ENCODE measurements around the gene CNTNAP2.

CNTNAP2 gene

DNA sequence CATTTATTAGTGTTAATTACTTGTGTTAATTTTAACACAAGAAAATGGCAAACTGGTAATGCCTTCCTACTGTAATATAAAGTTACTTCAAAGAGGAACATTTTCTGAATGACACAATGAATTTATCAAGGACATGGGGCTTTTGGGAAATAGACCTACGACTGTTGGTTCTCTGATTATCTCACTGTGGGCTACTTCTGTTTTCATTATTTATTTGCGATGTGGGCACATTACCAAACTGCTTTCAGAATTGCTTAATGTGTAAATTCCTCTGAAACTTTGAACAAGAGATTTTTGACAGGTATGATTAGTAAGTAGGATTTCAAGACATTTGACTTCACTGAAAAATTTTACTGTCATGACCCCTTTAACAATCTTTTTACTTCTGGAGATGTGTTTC lies 535.6 kb downstream of the CNTNAP2 start:
- no peak overlapping the region for H3K18ac ChIP-seq (ENCODE audit: low read length)
- H3K79me1 ChIP-seq (ENCODE audit: low read length) = no peaks in the 10 kb centered on the region
- no peak overlapping the region for H3K27ac ChIP-seq (ENCODE audit: low read depth, low read length)
- H4K91ac ChIP-seq (ENCODE audit: low read depth, low read length) = no peak overlapping the region
- no peak overlapping the region for H2AK5ac ChIP-seq (ENCODE audit: low read length)
- H3K4ac ChIP-seq (ENCODE audit: low read depth, low read length) = no peak overlapping the region
- no peak overlapping the region for H2BK5ac ChIP-seq (ENCODE audit: low read depth, low read length, poor library complexity)
- no peaks in the 10 kb centered on the region for H3K27me3 ChIP-seq (ENCODE audit: insufficient read depth, low read length)
- H3K4me3 ChIP-seq (ENCODE audit: low read depth, low read length) = no peak overlapping the region
- no peak overlapping the region for H4K8ac ChIP-seq (ENCODE audit: low read depth, low read length)
- no peak overlapping the region for H3K14ac ChIP-seq (ENCODE audit: low read length)
- H3K23ac ChIP-seq (ENCODE audit: low read length) = no peak overlapping the region
- no peak overlapping the region for H2BK12ac ChIP-seq (ENCODE audit: low read length)
- no peaks in the 10 kb centered on the region for H3K79me2 ChIP-seq (ENCODE audit: control insufficient read depth, insufficient read depth, low read length, poor library complexity)
- no peak for DNase-seq
- H2AFZ ChIP-seq (ENCODE audit: insufficient read depth, low read length, poor library complexity) = no peak overlapping the region
- H3K9me3 ChIP-seq (ENCODE audit: insufficient read depth, low read depth, low read length) = no peaks in the 10 kb centered on the region
- no peak overlapping the region for H2BK120ac ChIP-seq (ENCODE audit: insufficient read depth, low read length, poor library complexity)
- H3K4me1 ChIP-seq (ENCODE audit: control insufficient read depth in 1 of 2, insufficient read depth in 2 of 2, low read length in 2 of 2) = no peaks in the 10 kb centered on the region
- no peak overlapping the region for H4K12ac ChIP-seq (ENCODE audit: low read depth, low read length)
- WGBS (ENCODE audit: extremely low coverage, insufficient coverage, insufficient read length) = no CpG with 5 or more reads among the region's 2 CpGs
- H3K9ac ChIP-seq (ENCODE audit: low read length) = no peak overlapping the region
- H3K36me3 ChIP-seq (ENCODE audit: control insufficient read depth in 1 of 2, insufficient read depth in 2 of 2, low read length in 2 of 2) = no peaks in the 10 kb centered on the region
- no peak overlapping the region for H3K4me2 ChIP-seq (ENCODE audit: low read length)

DNA sequence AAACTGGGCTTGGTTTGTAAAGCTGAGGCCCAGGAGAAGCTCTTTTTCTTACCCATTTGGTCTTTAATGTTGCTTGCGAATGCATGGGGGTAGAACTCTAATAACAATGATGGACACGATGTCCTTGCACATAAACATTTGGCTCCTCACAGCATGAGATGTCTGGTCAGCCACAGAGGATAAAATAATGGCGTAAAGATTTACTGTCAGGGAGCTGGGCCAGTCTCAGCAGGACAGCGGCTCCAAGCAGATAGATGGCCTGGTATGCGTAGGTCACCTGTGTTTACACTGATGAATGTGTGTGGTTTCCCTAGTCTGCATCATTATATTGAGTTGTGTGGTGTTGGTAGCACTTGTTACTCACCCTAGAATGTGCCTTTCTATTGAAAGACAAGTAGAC lies 537.4 kb downstream of the CNTNAP2 start:
- no peak overlapping the region for H3K18ac ChIP-seq (ENCODE audit: low read length)
- H3K4me2 ChIP-seq (ENCODE audit: low read length) = no peak overlapping the region
- no CpG with 5 or more reads among the region's 5 CpGs for WGBS (ENCODE audit: extremely low coverage, insufficient coverage, insufficient read length)
- H3K79me2 ChIP-seq (ENCODE audit: control insufficient read depth, insufficient read depth, low read length, poor library complexity) = no peaks in the 10 kb centered on the region
- no peak overlapping the region for H3K23ac ChIP-seq (ENCODE audit: low read length)
- H4K91ac ChIP-seq (ENCODE audit: low read depth, low read length) = no peak overlapping the region
- H3K4me1 ChIP-seq (ENCODE audit: control insufficient read depth in 1 of 2, insufficient read depth in 2 of 2, low read length in 2 of 2) = no peaks in the 10 kb centered on the region
- no peaks in the 10 kb centered on the region for H3K27me3 ChIP-seq (ENCODE audit: insufficient read depth, low read length)
- no peaks in the 10 kb centered on the region for H3K79me1 ChIP-seq (ENCODE audit: low read length)
- H4K8ac ChIP-seq (ENCODE audit: low read depth, low read length) = no peak overlapping the region
- no peak overlapping the region for H2BK120ac ChIP-seq (ENCODE audit: insufficient read depth, low read length, poor library complexity)
- no peak overlapping the region for H3K9ac ChIP-seq (ENCODE audit: low read length)
- no peak overlapping the region for H3K4ac ChIP-seq (ENCODE audit: low read depth, low read length)
- H2BK12ac ChIP-seq (ENCODE audit: low read length) = no peak overlapping the region
- H2AFZ ChIP-seq (ENCODE audit: insufficient read depth, low read length, poor library complexity) = no peak overlapping the region
- H2BK5ac ChIP-seq (ENCODE audit: low read depth, low read length, poor library complexity) = no peak overlapping the region
- H3K27ac ChIP-seq (ENCODE audit: low read depth, low read length) = no peak overlapping the region
- H2AK5ac ChIP-seq (ENCODE audit: low read length) = no peak overlapping the region
- H3K14ac ChIP-seq (ENCODE audit: low read length) = no peak overlapping the region
- no peak overlapping the region for H3K4me3 ChIP-seq (ENCODE audit: low read depth, low read length)
- DNase-seq = no peak
- no peaks in the 10 kb centered on the region for H3K36me3 ChIP-seq (ENCODE audit: control insufficient read depth in 1 of 2, insufficient read depth in 2 of 2, low read length in 2 of 2)
- H3K9me3 ChIP-seq (ENCODE audit: insufficient read depth, low read depth, low read length) = no peaks in the 10 kb centered on the region
- no peak overlapping the region for H4K12ac ChIP-seq (ENCODE audit: low read depth, low read length)

DNA sequence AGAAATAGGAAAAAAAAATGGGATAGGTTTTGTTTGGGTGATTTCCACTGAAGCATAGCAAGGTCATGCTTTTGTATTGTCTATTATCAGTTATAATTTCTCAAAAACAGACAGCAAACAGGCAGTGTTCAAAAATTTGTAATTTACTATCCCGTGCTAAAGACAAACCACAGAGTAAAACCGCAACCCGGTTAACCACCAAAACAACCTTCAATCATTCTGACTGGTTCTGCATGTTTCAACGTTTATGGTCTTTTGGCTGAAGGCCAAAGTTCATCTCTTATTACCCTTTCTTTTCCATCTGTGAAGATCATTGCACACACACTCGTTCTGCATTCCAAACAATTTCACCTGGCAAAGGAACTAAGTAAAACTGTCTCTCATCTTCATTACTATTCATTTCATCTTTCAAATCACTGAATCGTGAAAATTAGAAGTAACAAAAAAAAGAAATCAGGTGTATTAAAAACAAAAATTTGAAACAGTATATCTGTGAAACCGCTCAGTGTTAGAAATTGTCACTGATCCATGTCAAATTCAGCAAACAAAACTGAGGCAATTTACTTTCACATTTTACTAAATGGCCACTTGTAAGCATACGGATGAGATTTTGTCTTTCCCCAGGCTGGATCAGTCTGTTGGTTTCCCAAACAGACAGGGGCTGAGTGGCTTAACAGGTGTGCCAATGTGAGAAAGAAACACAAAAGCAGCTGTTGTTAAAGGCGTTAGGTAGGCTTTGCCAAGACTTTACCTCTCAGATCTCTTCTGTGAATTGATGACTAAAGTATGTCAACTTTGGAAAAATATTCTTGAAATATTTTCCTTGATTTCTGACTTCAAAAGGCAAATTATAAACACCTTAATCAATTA lies 539.6 kb downstream of the CNTNAP2 start:
- DNase-seq = no peak
- H3K36me3 ChIP-seq (ENCODE audit: control insufficient read depth in 1 of 2, insufficient read depth in 2 of 2, low read length in 2 of 2) = no peaks in the 10 kb centered on the region
- no peak overlapping the region for H2BK12ac ChIP-seq (ENCODE audit: low read length)
- no peak overlapping the region for H3K27ac ChIP-seq (ENCODE audit: low read depth, low read length)
- H3K27me3 ChIP-seq (ENCODE audit: insufficient read depth, low read length) = no peaks in the 10 kb centered on the region
- no peak overlapping the region for H4K12ac ChIP-seq (ENCODE audit: low read depth, low read length)
- H2BK120ac ChIP-seq (ENCODE audit: insufficient read depth, low read length, poor library complexity) = no peak overlapping the region
- H3K79me1 ChIP-seq (ENCODE audit: low read length) = no peaks in the 10 kb centered on the region
- H3K9ac ChIP-seq (ENCODE audit: low read length) = no peak overlapping the region
- no peaks in the 10 kb centered on the region for H3K9me3 ChIP-seq (ENCODE audit: insufficient read depth, low read depth, low read length)
- H3K23ac ChIP-seq (ENCODE audit: low read length) = no peak overlapping the region
- H3K18ac ChIP-seq (ENCODE audit: low read length) = no peak overlapping the region
- no peak overlapping the region for H3K4me2 ChIP-seq (ENCODE audit: low read length)
- H4K8ac ChIP-seq (ENCODE audit: low read depth, low read length) = no peak overlapping the region
- H3K4me3 ChIP-seq (ENCODE audit: low read depth, low read length) = no peak overlapping the region
- H2AK5ac ChIP-seq (ENCODE audit: low read length) = no peak overlapping the region
- H2BK5ac ChIP-seq (ENCODE audit: low read depth, low read length, poor library complexity) = no peak overlapping the region
- H3K79me2 ChIP-seq (ENCODE audit: control insufficient read depth, insufficient read depth, low read length, poor library complexity) = no peaks in the 10 kb centered on the region
- no peak overlapping the region for H3K14ac ChIP-seq (ENCODE audit: low read length)
- no CpG with 5 or more reads among the region's 9 CpGs for WGBS (ENCODE audit: extremely low coverage, insufficient coverage, insufficient read length)
- H3K4me1 ChIP-seq (ENCODE audit: control insufficient read depth in 1 of 2, insufficient read depth in 2 of 2, low read length in 2 of 2) = no peaks in the 10 kb centered on the region
- no peak overlapping the region for H2AFZ ChIP-seq (ENCODE audit: insufficient read depth, low read length, poor library complexity)
- H3K4ac ChIP-seq (ENCODE audit: low read depth, low read length) = no peak overlapping the region
- H4K91ac ChIP-seq (ENCODE audit: low read depth, low read length) = no peak overlapping the region

DNA sequence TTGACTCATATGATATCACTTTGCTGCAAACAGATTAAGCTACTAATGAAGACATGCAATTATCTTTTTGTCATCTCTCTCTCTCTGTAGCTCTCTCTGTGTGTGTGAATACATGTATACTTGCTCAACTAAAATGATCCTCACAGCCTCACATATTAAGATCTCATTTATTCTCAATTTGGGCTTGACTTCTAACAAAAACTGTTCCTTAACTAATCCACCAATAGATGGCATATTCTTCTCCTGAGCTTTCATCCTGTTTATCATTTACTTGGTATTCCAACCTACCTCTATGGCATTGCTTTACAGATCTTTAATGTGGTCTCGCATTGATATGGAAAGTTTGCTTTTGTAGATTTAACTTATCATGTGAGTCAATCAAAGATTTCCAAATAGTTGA lies 540.4 kb downstream of the CNTNAP2 start:
- H4K91ac ChIP-seq (ENCODE audit: low read depth, low read length) = no peak overlapping the region
- no peak overlapping the region for H3K4me3 ChIP-seq (ENCODE audit: low read depth, low read length)
- no peaks in the 10 kb centered on the region for H3K9me3 ChIP-seq (ENCODE audit: insufficient read depth, low read depth, low read length)

More for the DNA sequence above, 540.4 kb downstream of the CNTNAP2 start:
- Histone ChIP-seq H3K27me3 (ENCODE audit: insufficient read depth, low read length) (no peaks in the 10 kb centered on the region), H3K4me1 (ENCODE audit: control insufficient read depth in 1 of 2, insufficient read depth in 2 of 2, low read length in 2 of 2) (no peaks in the 10 kb centered on the region), H2AK5ac (ENCODE audit: low read length) (no peak overlapping the region), H3K4me2 (ENCODE audit: low read length) (no peak overlapping the region), H3K14ac (ENCODE audit: low read length) (no peak overlapping the region), H3K36me3 (ENCODE audit: control insufficient read depth in 1 of 2, insufficient read depth in 2 of 2, low read length in 2 of 2) (no peaks in the 10 kb centered on the region), H3K27ac (ENCODE audit: low read depth, low read length) (no peak overlapping the region), H2BK5ac (ENCODE audit: low read depth, low read length, poor library complexity) (no peak overlapping the region), H2AFZ (ENCODE audit: insufficient read depth, low read length, poor library complexity) (no peak overlapping the region), H4K12ac (ENCODE audit: low read depth, low read length) (no peak overlapping the region), H3K79me2 (ENCODE audit: control insufficient read depth, insufficient read depth, low read length, poor library complexity) (no peaks in the 10 kb centered on the region), H3K23ac (ENCODE audit: low read length) (no peak overlapping the region), H2BK120ac (ENCODE audit: insufficient read depth, low read length, poor library complexity) (no peak overlapping the region), H3K18ac (ENCODE audit: low read length) (no peak overlapping the region), H3K79me1 (ENCODE audit: low read length) (no peaks in the 10 kb centered on the region), H4K8ac (ENCODE audit: low read depth, low read length) (no peak overlapping the region), H3K4ac (ENCODE audit: low read depth, low read length) (no peak overlapping the region), H2BK12ac (ENCODE audit: low read length) (no peak overlapping the region), H3K9ac (ENCODE audit: low read length) (no peak overlapping the region)
- WGBS (ENCODE audit: extremely low coverage, insufficient coverage, insufficient read length) = no CpG with 5 or more reads among the region's 1 CpG
- no peak for DNase-seq
